ENCODE data around the gene VPREB3.
"Not testable (repeated sequence)": the region's sequence is repeated elsewhere in the genome, so short reads cannot be mapped to it uniquely, and the experiment has no call there.

Gene VPREB3

DNA sequence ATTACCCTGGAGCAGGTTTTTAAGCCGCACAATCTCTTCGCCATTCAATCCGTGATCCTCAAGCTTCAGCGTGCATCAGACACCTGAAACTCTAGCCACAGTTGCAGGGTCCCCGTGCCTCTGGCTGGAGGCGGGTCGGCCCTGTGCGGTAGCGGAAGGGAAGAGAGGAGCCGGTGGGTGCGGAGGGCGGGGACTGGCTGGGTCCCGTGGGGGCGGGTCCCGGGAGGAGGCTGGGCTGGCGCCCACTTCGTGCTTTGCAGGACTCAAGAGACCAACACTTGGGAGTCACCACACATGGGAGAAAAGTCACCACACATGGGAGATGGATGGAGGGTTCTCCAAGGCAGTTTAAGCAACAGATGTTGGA, 9.3 kb upstream of the VPREB3 start:
- no peak for DNase-seq

DNA sequence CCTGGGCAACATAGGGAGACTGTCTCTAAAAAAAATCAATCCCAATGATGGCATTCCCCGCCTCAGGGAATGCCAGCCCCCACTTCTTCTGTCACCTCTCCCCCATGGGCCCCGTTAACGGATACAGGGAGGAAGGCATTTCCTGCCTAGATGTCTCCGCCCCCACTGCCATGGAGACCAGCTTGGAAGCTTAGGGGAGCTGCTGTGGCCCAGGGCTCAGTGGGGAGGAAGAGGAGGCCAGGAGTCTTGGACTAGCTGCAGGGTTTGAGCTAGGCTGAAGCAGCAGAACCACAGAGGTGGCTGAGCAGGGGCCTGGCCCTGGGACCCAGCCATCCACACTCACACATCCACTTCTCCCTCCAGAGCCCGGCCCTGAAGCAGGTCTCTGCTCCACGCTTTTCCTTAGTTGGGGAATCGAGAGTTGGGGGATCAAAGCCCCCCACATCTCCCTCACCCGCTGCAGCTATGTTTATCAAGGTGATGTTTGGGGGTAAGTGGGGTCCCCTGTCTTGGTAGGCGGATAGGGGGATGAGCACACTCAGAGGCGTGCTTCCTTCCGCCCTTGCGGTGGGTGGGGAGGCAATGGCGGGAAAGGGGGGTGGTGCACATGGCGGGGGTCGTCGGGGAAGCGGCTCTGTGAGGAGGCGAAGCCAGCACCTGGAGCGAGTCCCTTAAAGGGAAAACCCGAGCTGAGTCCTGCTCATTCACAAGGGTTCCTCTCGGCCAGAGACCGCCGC, 8.8 kb upstream of the VPREB3 start, which contains the start of gene C22orf15:
C22orf15 (plus strand) TSS at position 149 of the 737 bp plus-strand sequence; CDS start at position 466, 317 bp downstream.
- peak; percentile 32 for DNase-seq

DNA sequence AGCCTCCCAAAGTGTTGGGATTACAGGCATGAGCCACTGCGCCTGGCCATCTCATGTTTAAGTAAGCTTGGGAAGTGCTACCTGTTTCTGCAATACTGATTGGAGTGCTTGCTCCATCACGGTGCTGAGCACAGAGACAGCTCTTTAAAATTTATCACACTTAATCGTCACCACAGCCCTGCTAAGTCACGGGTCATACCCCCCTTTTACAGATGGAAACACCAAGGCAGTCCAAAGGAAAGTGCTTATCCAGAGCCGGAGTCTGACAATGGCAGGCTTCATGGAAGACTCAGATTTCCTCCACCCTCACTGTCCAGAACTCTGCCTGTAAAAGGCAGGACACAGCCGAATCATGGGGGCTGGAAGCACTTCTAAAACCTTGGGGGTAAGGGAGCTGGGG, 5.8 kb upstream of the VPREB3 start:
- no peak for DNase-seq

DNA sequence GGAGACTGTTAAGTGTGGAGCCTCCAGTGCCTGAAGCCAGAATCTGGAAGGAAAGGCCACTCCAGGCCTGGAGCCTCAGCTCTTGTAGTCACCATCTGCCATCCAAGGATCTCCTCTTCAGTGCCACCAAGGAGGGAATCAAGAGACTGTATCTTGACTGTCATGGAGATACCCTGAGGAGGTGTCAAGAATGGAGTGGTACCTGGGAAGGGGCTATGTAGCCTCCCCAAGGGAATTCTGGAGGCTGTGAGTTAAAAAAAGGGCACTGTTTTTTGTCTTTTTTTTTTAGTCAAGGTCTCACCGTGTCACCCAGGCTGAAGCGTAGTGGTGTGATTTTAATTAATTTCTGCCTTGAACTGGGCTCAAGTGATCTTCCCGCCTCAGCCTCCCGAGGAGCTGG, 5.3 kb upstream of the VPREB3 start:
- no peak for DNase-seq

DNA sequence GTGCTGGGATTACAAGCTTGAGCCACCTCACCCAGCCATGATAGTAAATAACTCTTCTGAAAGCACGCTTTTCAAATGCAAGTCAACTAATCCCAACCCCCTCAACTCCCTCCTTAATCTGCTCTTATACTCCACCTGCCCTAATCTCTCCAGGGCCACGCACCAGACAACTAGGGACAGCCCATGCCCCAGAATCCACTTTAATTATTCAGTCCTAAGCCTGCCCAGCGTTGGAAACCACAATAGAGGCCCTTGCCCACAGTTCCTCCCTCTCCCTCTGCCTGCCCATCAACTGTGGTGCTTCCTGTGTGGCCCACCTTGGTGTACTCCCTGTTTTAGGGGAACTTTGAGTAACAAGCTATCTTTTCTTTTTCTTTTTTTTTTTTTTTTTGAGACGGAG, 2.7 kb upstream of the VPREB3 start:
- peak; percentile 92 for DNase-seq

DNA sequence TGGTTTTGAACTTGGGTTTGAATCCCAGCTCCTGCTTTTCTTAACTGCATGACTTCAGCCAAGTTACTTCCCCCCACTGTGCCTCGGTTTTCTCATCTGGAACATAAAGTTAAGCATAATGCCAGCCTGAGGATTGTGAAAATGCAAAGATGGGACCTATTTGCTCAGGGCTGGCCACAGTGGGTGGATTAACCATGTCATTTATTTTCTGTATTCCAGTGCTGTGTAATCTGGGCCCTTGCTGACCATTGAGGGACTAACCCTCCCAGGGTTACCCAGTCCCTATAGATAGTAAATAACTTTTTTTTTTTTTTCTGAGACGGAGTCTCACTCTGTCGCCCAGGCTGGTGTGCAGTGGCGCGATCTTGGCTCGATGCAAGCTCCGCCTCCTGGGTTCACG, 1.5 kb upstream of the VPREB3 start:
- no peak for DNase-seq

DNA sequence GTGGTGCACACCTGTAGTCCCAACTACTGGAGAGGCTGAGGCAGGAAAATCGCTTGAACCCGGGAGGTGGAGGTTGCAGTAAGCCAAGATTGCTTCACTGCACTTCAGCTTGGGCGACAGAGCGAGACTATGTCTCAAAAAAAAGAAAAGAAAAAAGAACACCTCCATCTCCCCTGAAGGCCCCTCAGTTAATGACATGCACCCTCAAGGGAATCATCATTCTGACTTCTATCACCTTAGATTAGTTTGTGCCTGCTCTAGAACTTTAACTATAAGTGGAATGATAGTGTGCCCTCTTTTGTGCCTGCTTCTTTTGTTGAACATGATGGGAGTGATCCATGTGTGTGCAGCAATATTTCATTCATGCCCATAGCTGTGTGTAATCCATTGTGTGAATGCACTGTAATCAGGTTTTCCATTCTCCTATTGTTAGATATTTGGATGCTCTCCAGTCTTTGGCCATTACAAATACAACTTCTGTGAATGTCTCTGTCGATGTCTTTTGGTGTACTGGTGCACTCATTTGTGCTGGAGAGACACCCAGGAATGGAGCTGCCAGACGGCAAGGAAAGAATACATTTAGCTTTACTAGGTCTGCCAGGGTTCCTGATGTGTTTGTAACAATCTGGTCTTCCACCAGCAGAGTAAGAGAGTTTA, 883 bp upstream of the VPREB3 start:
- no peak for DNase-seq

DNA sequence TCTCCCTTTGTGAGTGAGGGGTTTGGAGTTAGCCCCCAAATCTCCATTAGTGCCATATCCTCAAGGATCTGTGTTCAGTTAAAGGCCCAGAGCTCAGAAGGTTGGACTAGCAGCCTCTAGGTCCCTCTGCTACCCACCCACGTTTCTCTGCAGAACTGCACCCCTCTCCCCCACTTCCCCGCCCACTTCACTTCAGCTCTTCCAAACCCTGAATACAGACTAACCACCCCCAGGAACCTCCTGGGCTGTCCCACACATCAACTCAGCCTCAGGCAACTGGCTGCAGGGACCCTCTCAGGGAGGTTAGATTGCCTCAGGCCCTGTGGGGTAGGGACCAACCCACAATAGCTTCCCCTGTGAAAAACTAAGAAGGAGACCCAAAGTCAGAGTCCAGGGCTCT, 840 bp downstream of the VPREB3 start:
- no peak for DNase-seq

DNA sequence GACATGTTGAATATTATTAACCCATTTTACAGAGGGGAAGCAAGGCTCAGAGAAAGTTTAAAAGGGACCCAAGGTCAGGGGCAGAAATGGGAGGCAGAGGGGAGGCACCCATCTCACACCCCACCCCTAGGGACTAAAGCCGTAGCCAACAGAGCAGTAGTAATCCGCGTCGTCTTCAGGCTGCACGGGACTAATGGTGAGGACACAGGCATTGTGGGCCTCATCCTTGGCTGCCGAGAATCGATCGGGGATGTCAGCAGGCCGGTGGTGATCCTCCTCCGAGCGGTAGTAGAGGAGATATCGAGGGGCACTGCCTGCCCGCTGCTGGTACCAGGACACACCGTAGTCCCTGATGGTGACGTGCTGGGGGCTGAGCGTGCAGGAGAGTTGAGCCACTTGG, 1.5 kb downstream of the VPREB3 start:
- DNase-seq: no peak

DNA sequence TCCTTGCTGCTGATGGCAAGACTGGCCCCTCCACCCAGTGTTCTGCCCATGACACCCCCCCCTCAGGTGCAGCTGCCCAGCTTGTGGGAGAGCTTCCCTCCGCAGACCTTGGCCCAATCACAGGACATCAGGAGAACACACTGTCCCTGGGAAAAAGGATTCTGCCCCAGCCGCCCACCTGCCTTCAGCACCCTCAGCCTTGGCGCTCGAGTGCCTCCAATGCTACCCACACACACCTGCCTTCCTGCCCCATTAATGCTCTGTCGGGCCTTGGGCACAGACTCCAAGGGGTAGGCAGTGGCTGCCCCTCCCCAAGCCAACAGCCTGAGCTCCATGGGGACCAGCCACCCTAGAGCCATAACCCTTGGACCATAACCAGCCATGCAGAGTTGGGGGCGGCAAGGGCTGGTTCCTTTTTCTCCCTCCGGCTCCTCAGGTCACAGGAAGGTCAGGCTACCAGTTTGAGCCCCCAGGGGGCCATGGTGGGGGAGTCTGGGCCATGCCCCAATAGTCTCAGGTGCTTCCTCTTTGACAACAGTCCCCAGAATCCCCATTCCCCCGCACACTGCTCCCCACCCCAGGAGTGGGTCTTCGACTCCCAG, 2.0 kb downstream of the VPREB3 start:
- DNase-seq: no peak

DNA sequence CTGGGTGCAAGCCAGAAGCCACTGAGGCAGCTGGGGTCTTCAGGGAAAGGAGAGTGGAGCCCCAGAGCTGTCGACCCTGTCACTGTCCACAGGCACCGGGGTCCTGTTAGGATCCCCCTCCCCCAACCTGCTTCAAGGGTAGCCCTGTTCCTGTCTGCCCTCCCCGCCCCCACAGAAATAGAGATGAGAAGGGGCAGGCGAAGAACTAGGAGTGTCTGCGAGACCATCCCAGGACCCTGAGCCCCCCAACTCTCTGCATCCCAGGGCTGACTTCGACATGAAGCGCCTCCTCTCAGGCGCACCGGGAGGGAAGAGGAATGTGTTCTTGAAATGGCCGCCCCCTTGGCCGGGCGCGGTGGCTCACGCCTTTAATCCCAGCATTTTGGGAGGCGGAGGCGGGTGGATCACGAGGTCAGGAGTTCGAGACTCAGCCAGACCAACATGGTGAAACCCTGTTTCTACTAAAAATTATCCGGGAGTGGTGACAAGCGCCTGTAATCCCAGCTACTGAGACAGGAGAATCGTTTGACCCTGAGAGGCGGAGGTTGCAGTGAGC, 2.7 kb downstream of the VPREB3 start:
- peak; percentile 53 for DNase-seq

DNA sequence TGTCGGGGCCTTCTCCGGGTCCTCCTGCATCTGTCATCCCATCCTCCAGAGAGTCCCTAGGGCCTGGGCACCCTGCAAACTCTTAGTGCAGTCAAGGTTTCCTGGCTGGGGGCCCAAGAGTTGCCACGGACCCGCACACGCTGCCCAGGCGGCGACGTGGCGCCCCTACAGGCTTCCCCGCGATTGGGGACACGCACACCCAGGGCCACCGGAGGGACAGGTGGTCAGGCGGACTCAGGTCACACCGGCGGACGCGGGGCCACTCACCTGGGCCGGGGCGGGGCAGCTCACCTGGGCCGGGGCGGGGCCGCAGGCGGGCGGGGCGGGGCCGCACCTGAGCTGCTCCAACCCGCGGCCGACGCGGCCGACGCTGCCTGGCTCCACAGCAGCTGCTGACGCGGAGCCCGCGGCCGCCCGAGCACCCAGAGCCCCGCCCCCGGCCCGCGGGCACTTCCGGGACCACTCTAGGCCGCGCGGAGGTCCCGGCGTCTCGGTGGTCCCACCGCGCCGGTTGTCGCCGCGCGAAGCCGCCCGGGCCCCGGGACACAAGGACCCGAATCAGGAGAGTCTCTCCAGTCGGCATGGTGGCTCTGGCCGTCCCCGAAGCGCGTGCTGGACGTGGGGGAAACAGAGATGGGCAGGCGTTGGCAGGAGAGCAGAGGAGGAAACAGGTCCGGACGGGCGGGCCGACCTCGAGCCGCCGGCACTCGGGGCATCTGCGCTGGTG, 3.3 kb downstream of the VPREB3 start, which contains the start of gene ZNF70:
ZNF70 (minus strand) TSS at position 399 of the 727 bp plus-strand sequence. CDS start 5,972 bp downstream, outside the sequence.
- peak; percentile 90 for DNase-seq

DNA sequence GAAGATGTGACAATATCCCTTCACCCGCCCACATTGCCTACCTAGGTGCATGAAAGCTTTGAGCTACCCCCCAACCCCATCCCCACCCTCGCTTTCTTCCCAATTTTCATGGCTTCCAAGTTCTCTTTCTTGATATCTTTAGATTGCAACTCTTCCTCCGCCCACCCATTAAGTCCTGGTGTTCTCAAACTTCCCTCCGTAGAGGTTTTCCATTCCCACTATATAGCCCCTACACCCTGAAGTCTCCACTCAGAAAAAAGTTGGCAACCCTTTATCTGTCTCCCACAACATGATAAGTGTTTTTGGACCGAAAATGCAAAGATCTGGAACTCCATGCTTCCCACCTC, 3.9 kb downstream of the VPREB3 start:
- DNase-seq: no peak

DNA sequence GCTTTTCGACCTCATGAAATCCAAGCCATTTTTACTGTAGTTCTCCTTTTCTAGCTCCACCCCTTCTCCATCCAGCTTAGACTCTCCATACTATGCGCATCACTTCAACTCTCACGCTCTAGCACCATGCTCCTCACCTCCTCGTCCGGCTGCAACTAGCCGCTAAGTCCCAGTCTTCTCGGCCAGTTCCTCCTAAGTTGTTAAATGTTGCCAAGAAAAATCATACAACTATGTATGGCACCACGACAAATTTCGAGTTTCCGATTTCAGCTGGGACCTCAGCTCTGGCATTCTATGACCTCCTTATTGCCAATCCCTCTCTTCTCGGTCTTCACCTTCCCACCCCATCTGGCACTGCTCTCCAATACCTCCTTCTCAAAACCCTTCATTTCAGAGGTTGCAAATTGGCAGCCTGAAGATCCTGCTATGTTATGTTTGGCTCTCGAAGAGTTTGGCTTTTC, 4.4 kb downstream of the VPREB3 start:
- no peak for DNase-seq

DNA sequence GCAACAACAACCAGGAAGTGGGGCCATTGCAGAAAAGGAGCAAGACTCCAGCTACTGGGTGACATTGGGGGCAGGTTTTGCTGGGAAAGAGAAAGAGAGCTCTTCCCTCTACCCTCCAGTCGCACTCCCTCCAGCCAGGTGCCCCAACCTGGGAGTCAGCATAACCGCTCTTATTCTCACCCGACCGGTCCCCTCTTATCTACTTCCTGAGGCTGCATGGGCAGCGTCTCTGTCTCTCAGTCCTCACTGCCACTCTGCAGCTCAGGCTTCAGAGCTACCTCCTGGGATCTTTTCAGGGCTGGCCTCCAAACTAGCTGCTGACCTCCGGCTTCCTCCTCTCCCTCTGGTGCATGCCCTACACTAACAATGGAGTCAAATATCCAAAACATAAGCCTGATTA, 8.4 kb downstream of the VPREB3 start:
- DNase-seq: no peak

DNA sequence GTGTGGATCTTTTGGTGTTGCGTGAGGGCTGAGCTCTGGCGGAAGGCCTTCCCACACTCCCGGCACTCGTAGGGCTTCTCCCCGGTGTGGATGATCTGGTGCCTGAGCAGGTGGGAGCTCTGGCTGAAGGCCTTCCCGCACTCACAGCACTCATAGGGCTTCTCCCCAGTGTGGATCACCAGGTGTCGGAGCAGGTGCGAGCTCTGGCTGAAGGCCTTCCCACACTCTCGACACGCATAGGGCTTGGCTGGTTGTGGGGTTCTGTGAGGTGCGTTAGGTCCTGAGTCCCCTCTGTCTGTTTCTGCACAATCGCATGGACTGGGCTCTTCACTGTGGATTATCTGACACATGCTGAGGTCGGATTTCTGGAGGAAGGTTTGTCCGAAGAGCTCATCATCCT, 9.7 kb downstream of the VPREB3 start:
- no peak for DNase-seq

DNA sequence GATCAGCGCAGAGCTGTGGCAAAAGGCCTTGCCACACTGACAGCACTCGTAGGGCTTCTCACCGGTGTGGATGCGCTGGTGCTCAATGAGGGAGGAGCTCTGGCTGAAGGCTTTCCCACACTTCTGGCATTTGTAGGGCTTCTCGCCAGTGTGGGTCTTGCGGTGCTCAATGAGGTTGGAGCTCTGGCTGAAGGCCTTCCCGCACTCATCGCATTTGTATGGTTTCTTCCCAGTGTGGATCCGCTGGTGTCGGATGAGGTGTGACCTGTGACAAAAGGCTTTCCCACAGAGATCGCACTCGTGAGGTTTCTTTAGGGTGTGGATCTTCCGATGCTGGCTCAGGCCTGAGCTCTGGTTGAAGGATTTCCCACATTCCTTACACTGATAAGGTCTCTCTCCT, 10.2 kb downstream of the VPREB3 start:
- no peak for DNase-seq

DNA sequence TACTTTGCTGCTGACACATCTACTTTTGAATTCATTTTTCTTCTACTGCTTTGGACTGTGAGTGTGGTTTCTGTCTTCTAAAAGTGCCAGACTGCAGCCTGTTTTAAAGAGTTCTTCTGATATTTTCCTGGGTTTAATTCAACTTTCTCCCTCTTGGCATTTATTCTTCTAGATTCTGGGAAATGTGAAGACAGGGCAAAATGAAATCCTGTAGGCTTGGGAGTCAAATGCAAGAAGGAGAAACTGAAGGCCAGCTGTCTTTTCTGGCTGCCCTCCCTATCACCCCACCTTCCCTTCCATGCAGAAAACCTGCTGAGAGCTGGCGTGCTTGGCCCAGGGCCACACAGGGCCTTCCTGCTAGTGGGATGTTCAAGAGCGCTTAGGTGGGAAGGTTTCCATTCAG, 10.9 kb downstream of the VPREB3 start:
- no peak for DNase-seq

DNA sequence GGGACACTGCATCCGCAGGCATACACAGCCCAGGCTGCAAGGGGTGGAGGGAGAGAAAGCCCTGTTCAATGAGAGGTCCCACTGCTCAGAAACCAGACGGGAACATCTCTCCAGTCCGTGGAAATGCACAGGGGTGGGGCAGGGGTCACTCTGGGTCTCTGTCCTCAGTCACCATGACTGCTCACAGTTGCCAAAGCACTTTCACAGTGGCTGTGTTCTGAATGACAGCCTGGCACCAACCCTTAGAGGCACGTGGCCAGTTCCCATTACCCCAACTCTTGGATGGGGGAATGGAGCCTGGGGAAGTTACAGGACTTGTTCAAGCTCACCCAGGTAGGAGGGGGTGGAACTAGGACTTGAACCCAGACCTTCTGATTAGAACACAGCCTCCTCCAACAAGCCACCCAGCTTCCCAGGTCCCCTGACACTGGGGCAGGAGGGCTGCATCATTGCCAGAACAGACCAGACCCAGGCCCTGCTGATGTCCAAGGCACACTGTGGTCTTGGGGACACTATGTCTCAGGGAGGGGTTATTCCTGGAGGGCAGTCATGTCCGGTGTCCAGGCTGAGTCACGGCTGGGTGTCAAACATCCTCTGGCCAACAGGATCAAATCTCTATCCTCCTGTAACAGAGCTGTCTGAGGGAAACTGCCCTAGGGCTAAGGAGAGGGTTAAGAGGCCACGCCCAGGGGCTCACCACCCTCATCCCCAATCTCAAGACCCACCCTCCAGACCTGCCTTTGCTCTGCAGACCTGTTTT, 11.5 kb downstream of the VPREB3 start:
- DNase-seq: no peak

DNA sequence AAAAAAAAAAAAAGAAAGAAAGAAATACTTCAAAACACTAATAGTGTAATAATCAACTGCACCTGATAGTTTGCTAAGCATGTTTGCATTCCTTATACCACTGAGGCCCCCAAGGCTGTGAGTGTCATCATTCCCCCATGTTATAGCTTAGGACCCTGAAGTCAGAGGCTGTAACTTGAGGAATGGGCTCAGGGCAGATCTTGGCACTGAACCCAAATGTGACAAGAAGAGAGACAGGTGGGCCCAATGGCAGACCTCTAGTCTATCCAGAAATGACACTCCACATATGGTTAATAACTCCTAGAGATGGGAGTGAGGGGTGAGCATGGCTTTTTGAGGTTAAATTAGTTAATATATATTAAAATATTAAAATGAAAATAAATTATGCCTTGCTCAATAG, 16.5 kb downstream of the VPREB3 start:
- no peak for DNase-seq

DNA sequence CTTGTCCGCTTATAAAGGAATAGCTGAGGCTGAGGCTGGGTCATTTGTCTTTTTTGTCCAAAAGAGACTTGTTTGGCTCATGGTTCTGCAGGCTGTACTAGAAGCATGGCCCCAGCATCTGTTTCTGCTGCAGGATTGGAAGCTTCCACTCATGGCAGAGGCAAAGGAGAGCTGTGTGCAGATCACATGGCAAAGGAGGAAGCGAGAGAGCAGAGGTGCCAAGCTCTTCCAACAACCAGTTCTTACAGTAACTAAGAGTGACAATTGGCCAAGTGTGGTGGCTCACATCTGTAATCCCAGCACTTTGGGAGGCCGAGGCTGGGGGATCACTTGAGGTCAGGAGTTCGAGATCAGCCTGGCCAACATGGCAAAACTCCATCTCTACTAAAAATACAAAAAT, 26.1 kb downstream of the VPREB3 start:
- DNase-seq: not testable (repeated sequence)

DNA sequence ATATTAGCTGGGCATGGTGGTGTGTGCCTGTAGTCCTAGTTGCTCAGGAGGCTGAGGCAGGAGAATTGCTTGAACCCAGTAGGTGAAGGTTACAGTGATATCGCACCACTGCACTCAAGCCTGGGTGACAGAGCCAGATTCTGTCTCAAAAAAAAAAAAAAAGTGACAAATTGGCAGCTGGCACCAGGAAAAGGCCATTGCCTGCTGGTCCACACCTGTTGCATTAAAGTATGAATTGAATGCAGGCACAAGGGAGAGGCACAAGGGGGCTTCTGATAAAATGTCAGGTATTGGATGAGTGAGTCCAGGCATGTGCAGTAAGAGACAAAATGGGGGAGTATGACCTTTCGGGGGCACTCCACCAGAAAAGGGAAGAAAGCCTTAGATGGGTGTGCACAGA, 31.5 kb downstream of the VPREB3 start:
- DNase-seq: no peak

All from NCI-H82 (cell line).